GM23338 (cell line): ENCODE results near the gene MDN1. TPM values are rescaled to one million over a fixed set of nuclear protein-coding genes. Genes with fewer than 3 reads are reported as not detected.

Experiments used
- ATAC-seq: fragments of 200-7000 bp; cut with Tn5 transposase; 3 replicates; pipeline ENCODE4 v1.9.1; 2020
- DNase-seq: peaks from one replicate; pipeline ENCODE4 v3.0.0-alpha.2; 2015; ENCODE audit warnings: low spot score
- H2AFZ ChIP-seq: fragments of 200-600 bp; sonication (generic); 2 replicates; pipeline ENCODE4 v1.8.0; 2016; ENCODE audit warnings: antibody characterized with exemption, mild to moderate bottlenecking, moderate library complexity
- H3F3A ChIP-seq: fragments of 200-600 bp; sonication (generic); replicated peaks from 2 replicates; pipeline ENCODE4 v1.8.0; 2017; ENCODE audit warnings: antibody characterized with exemption, mixed run types, low read depth
- H3K27ac ChIP-seq: fragments of 200-600 bp; sonication (generic); 2 replicates; pipeline ENCODE4 v1.6.1; 2016; ENCODE audit warnings: low read depth
- H3K27me3 ChIP-seq: fragments of 200-600 bp; sonication (generic); 2 replicates; pipeline ENCODE4 v1.8.0; 2016; ENCODE audit warnings: mild to moderate bottlenecking, mixed run types, moderate library complexity; ENCODE audit not compliant: insufficient read depth
- H3K36me3 ChIP-seq: fragments of 200-600 bp; sonication (generic); 2 replicates; pipeline ENCODE4 v1.8.0; 2016; ENCODE audit warnings: mild to moderate bottlenecking; ENCODE audit not compliant: insufficient read depth
- H3K4me1 ChIP-seq: fragments of 200-600 bp; sonication (generic); 2 replicates; pipeline ENCODE4 v1.8.0; 2016; ENCODE audit warnings: mild to moderate bottlenecking, moderate library complexity; ENCODE audit not compliant: insufficient read depth
- H3K4me2 ChIP-seq: fragments of 200-600 bp; sonication (generic); 2 replicates; pipeline ENCODE4 v1.7.1; 2017; ENCODE audit warnings: mixed run types
- H3K4me3 ChIP-seq: fragments of 200-600 bp; sonication (generic); 2 replicates; pipeline ENCODE4 v1.6.1; 2016; ENCODE audit warnings: mixed run types
- H3K79me2 ChIP-seq: fragments of 200-600 bp; sonication (generic); replicated peaks from 2 replicates; pipeline ENCODE4 v1.8.0; 2017; ENCODE audit warnings: mild to moderate bottlenecking; ENCODE audit not compliant: insufficient read depth
- H3K9me2 ChIP-seq: fragments of 200-600 bp; sonication (generic); 2 replicates; pipeline ENCODE4 v1.8.0; 2017; ENCODE audit not compliant: insufficient read depth
- H4K20me1 ChIP-seq: fragments of 200-600 bp; sonication (generic); replicated peaks from 2 replicates; pipeline ENCODE4 v1.8.0; 2017; ENCODE audit warnings: mild to moderate bottlenecking; ENCODE audit not compliant: insufficient read depth
- H3K27ac Mint-ChIP-seq: 2 replicates; pipeline ENCODE4 v1.8.0; 2020; ENCODE audit warnings: inconsistent platforms, mild to moderate bottlenecking, moderate library complexity, mixed read lengths
- H3K27me3 Mint-ChIP-seq: 3 replicates; pipeline ENCODE4 v1.8.0; 2022; ENCODE audit warnings: low read depth, mild to moderate bottlenecking, moderate library complexity, mixed read lengths, inconsistent platforms; ENCODE audit not compliant: insufficient read depth, poor library complexity
- H3K36me3 Mint-ChIP-seq: 3 replicates; pipeline ENCODE4 v1.8.0; 2021; ENCODE audit warnings: low read depth, mild to moderate bottlenecking, inconsistent platforms, moderate library complexity, mixed read lengths
- H3K4me1 Mint-ChIP-seq: 3 replicates; pipeline ENCODE4 v1.8.0; 2020; ENCODE audit warnings: mild to moderate bottlenecking, inconsistent platforms, mixed read lengths
- H3K4me3 Mint-ChIP-seq: 3 replicates; pipeline ENCODE4 v1.8.0; 2021; ENCODE audit warnings: moderate library complexity, mild to moderate bottlenecking, inconsistent platforms, mixed read lengths
- H3K9me3 Mint-ChIP-seq: 3 replicates; pipeline ENCODE4 v1.8.0; 2020; ENCODE audit warnings: moderate library complexity, mild to moderate bottlenecking, inconsistent platforms, mixed read lengths
- CREB1 ChIP-seq: fragments of 250-450 bp; sonication (Bioruptor Pico); IDR thresholded peaks from 2 replicates; pipeline ENCODE4 v1.5.0; 2020; ENCODE audit warnings: low read depth, mild to moderate bottlenecking, moderate library complexity
- ETS1 ChIP-seq: IDR thresholded peaks from 2 replicates; pipeline ENCODE4 v1.6.1; 2016; ENCODE audit warnings: antibody characterized with exemption
- EZH2 ChIP-seq: fragments of 200-600 bp; sonication (generic); IDR thresholded peaks from one replicate; pipeline ENCODE4 v1.8.0; 2017; ENCODE audit warnings: antibody characterized with exemption, mild to moderate bottlenecking, low read depth; ENCODE audit not compliant: unreplicated experiment
- EZH2phosphoT487 ChIP-seq: fragments of 200-600 bp; sonication (generic); IDR thresholded peaks from one replicate; pipeline ENCODE4 v1.8.1; 2018; ENCODE audit warnings: antibody characterized with exemption; ENCODE audit not compliant: unreplicated experiment
- JUNB ChIP-seq: IDR thresholded peaks from one replicate; pipeline ENCODE4 v1.6.1; 2016; ENCODE audit warnings: antibody characterized with exemption; ENCODE audit not compliant: unreplicated experiment
- NANOG ChIP-seq: IDR thresholded peaks from 2 replicates; pipeline ENCODE4 v1.6.1; 2016; ENCODE audit warnings: antibody characterized with exemption, borderline replicate concordance
- POLR2AphosphoS5 ChIP-seq: IDR thresholded peaks from 2 replicates; pipeline ENCODE4 v1.6.1; 2016; ENCODE audit warnings: antibody characterized with exemption, low read depth
- STAT1 ChIP-seq: IDR thresholded peaks from one replicate; pipeline ENCODE4 v1.6.1; 2016; ENCODE audit warnings: antibody characterized with exemption; ENCODE audit not compliant: unreplicated experiment
- ZNF114 ChIP-seq: fragments of 250-450 bp; sonication (Bioruptor Pico); IDR thresholded peaks from 2 replicates; pipeline ENCODE4 v1.5.0; 2020; ENCODE audit warnings: mild to moderate bottlenecking, moderate library complexity
- ZNF331 ChIP-seq: fragments of 250-450 bp; sonication (Bioruptor Pico); IDR thresholded peaks from 2 replicates; pipeline ENCODE4 v1.5.0; 2020; ENCODE audit warnings: low read depth, mild to moderate bottlenecking, moderate library complexity
- ZNF462 ChIP-seq: fragments of 250-450 bp; sonication (Bioruptor Pico); IDR thresholded peaks from 2 replicates; pipeline ENCODE4 v1.5.0; 2020; ENCODE audit warnings: mild to moderate bottlenecking, moderate library complexity
- polyA plus RNA-seq: library from polyadenylated mRNA; unstranded; fragments of >200 nt; fragmentation: Nextera tagmentation; extraction: Ambion mirVana; gene quantifications from 2 replicates; pipeline ENCODE4 v1.2.1, GENCODE V29; 2016
- total RNA-seq: library from RNA; depleted of rRNA; stranded (reverse); fragments of >200 nt; shearing (Covaris generic); gene quantifications from 2 replicates; pipeline ENCODE4 v1.2.3, GENCODE V29; 2014
- TF ChIP-seq, protein P1 (sequence below): IDR thresholded peaks from one replicate; pipeline ENCODE4 v1.6.1; 2018; ENCODE audit warnings: antibody characterized with exemption; ENCODE audit not compliant: unreplicated experiment
- TF ChIP-seq, protein P2 (sequence below), 2 experiments: fragments of 200-600 bp in 1 of 2; sonication (generic) in 1 of 2; conservative IDR thresholded peaks; 2 replicates each; pipeline versions ENCODE4 v1.5.1 to v1.6.1; 2016 to 2017; ENCODE audit warnings: antibody characterized with exemption in 2 of 2, low read depth in 2 of 2, mild to moderate bottlenecking in 2 of 2, moderate library complexity in 1 of 2

Gene MDN1
- total and polyA plus RNA-seq, 2 experiments from 2014 or later = 165 to 217 TPM

GRCh38 chr6:89723046-89723445 lies 96.5 kb downstream of the MDN1 start:
- Mint-ChIP-seq H3K36me3 (peaks cover 94% of the 10 kb centered on the region), H3K27ac (no peak overlapping the region), H3K4me1 (no peaks in the 10 kb centered on the region), H3K27me3 (no peaks in the 10 kb centered on the region), H3K9me3 (no peaks in the 10 kb centered on the region), H3K4me3 (no peak overlapping the region)
- ATAC-seq (no peak), DNase-seq (no peak)
- H3K9me2 ChIP-seq = no peaks in the 10 kb centered on the region
- H3K36me3 ChIP-seq = peaks cover 97% of the 10 kb centered on the region
- no peaks in the 10 kb centered on the region for H3F3A ChIP-seq
- no peak overlapping the region for H3K27ac ChIP-seq
- H3K4me2 ChIP-seq = no peak overlapping the region
- H3K27me3 ChIP-seq = no peaks in the 10 kb centered on the region
- H4K20me1 ChIP-seq = 0 out of 2 replicates have a peak, but pooled peaks cover 2% of the 10 kb centered on the region
- H2AFZ ChIP-seq = no peak overlapping the region
- TF ChIP-seq EZH2 (no peak), NANOG (no peak), EZH2phosphoT487 (no peak), ZNF331 (CRISPR knock-in tag) (no peak), STAT1 (no peak), ZNF114 (CRISPR knock-in tag) (no peak), ZNF462 (no peak), ETS1 (no peak), JUNB (no peak), POLR2AphosphoS5 (no peak), CREB1 (CRISPR knock-in tag) (no peak)
- TF ChIP-seq, protein P1, sequence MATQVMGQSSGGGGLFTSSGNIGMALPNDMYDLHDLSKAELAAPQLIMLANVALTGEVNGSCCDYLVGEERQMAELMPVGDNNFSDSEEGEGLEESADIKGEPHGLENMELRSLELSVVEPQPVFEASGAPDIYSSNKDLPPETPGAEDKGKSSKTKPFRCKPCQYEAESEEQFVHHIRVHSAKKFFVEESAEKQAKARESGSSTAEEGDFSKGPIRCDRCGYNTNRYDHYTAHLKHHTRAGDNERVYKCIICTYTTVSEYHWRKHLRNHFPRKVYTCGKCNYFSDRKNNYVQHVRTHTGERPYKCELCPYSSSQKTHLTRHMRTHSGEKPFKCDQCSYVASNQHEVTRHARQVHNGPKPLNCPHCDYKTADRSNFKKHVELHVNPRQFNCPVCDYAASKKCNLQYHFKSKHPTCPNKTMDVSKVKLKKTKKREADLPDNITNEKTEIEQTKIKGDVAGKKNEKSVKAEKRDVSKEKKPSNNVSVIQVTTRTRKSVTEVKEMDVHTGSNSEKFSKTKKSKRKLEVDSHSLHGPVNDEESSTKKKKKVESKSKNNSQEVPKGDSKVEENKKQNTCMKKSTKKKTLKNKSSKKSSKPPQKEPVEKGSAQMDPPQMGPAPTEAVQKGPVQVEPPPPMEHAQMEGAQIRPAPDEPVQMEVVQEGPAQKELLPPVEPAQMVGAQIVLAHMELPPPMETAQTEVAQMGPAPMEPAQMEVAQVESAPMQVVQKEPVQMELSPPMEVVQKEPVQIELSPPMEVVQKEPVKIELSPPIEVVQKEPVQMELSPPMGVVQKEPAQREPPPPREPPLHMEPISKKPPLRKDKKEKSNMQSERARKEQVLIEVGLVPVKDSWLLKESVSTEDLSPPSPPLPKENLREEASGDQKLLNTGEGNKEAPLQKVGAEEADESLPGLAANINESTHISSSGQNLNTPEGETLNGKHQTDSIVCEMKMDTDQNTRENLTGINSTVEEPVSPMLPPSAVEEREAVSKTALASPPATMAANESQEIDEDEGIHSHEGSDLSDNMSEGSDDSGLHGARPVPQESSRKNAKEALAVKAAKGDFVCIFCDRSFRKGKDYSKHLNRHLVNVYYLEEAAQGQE = no peak
- TF ChIP-seq, protein P2, sequence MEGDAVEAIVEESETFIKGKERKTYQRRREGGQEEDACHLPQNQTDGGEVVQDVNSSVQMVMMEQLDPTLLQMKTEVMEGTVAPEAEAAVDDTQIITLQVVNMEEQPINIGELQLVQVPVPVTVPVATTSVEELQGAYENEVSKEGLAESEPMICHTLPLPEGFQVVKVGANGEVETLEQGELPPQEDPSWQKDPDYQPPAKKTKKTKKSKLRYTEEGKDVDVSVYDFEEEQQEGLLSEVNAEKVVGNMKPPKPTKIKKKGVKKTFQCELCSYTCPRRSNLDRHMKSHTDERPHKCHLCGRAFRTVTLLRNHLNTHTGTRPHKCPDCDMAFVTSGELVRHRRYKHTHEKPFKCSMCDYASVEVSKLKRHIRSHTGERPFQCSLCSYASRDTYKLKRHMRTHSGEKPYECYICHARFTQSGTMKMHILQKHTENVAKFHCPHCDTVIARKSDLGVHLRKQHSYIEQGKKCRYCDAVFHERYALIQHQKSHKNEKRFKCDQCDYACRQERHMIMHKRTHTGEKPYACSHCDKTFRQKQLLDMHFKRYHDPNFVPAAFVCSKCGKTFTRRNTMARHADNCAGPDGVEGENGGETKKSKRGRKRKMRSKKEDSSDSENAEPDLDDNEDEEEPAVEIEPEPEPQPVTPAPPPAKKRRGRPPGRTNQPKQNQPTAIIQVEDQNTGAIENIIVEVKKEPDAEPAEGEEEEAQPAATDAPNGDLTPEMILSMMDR (conservative IDR thresholded peaks at IDR 0.05; ENCODE audit: low read depth in 2 of 2) = no peak
- peaks cover 3% of the 10 kb centered on the region; the same call in 1 of the 2 replicates for H3K79me2 ChIP-seq
- no peak overlapping the region for H3K4me3 ChIP-seq
- no peaks in the 10 kb centered on the region for H3K4me1 ChIP-seq
